NB4 (cell line): ENCODE data around the gene SH2D1B.

ENCODE experiments used
- CTCF ChIP-seq: IDR thresholded peaks from one replicate; pipeline ENCODE4 v1.5.1; 2012; ENCODE audit warnings: low read depth, low read length
- MAX ChIP-seq: IDR thresholded peaks from 2 replicates; pipeline ENCODE4 v1.6.1; 2011; ENCODE audit warnings: low read depth, low read length
- MYC ChIP-seq: IDR thresholded peaks from 2 replicates; pipeline ENCODE4 v1.6.1; 2011; ENCODE audit warnings: low read depth, low read length
- POLR2A ChIP-seq: IDR thresholded peaks from 2 replicates; pipeline ENCODE4 v1.6.1; 2011; ENCODE audit warnings: mild to moderate bottlenecking; ENCODE audit not compliant: insufficient read length; ENCODE audit errors: extremely low read depth

- TF ChIP-seq CTCF (no peak), POLR2A (no peak), MAX (no peak), MYC (no peak)
These were observed 35.2 kb downstream of the SH2D1B start, which contains the start of gene SPATA46 for GRCh38 chr1:162376691-162377090.
